Central memory CD8-positive, alpha-beta T cell (primary cell): ENCODE results near the gene KLHL35.

Experiments
- ATAC-seq: fragments of 150-1000 bp; cut with Tn5 transposase; replicated peaks from 2 replicates; pipeline ENCODE4 v1.10.0; 2022; ENCODE audit warnings: mild to moderate bottlenecking, moderate FRiP score, moderate number of reproducible peaks; ENCODE audit not compliant: poor library complexity, severe bottlenecking; ENCODE audit errors: extremely low read depth
- DNase-seq, 2 donors: peaks; one replicate each; pipeline ENCODE4 v3.0.0; 2021; ENCODE audit warnings: low spot score in 2 of 2
- H3K27ac Mint-ChIP-seq: one replicate; pipeline ENCODE4 v1.8.0; 2022; ENCODE audit warnings: low read depth, mild to moderate bottlenecking, moderate library complexity, mixed read lengths
- H3K27me3 Mint-ChIP-seq: one replicate; pipeline ENCODE4 v1.8.0; 2022; ENCODE audit warnings: mixed read lengths
- H3K36me3 Mint-ChIP-seq: one replicate; pipeline ENCODE4 v1.8.0; 2022; ENCODE audit warnings: mild to moderate bottlenecking, moderate library complexity, mixed read lengths; ENCODE audit not compliant: insufficient read depth
- H3K4me1 Mint-ChIP-seq: one replicate; pipeline ENCODE4 v1.8.0; 2022; ENCODE audit warnings: mixed read lengths
- H3K4me3 Mint-ChIP-seq: one replicate; pipeline ENCODE4 v1.8.0; 2022; ENCODE audit warnings: mild to moderate bottlenecking, moderate library complexity, mixed read lengths
- H3K9me3 Mint-ChIP-seq: one replicate; pipeline ENCODE4 v1.8.0; 2022; ENCODE audit warnings: mixed read lengths

The KLHL35 gene, protein sequence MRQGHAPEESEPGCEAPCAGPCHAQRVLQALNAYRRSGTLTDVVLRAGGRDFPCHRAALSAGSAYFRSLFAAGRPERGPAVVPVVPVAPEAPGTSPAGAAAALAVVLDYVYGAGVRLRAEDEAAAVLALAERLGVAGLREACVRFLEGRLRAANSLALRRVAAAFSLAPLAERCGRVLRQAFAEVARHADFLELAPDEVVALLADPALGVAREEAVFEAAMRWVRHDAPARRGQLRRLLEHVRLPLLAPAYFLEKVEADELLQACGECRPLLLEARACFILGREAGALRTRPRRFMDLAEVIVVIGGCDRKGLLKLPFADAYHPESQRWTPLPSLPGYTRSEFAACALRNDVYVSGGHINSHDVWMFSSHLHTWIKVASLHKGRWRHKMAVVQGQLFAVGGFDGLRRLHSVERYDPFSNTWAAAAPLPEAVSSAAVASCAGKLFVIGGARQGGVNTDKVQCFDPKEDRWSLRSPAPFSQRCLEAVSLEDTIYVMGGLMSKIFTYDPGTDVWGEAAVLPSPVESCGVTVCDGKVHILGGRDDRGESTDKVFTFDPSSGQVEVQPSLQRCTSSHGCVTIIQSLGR

DNA sequence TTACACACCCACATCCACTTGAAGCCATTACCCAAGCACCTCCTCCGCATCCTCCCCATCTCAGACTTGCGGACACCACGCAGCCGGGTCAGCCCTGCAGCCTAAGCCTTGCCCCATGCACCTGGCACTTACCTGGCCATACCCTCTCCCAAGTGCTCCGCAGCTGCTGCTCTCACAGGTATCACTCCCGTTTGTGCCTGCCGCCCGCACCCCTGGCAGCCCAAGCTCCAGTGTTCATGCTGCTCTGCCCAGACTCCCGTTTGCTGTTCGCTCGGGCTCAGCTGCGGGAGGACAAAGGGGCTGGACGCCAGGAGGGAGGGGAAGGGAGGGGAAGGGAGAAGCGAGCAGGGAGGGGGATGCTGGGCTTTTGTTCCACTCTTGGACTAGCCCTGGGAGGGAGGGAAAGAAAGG is at the start of gene KLHL35:
KLHL35 (minus strand) TSS at position 293 of the 411 bp plus-strand sequence. CDS start 2,574 bp downstream, outside the sequence.
- Mint-ChIP-seq H3K27ac (peak within 1 kb of the TSS; percentile 68), H3K9me3 (no peaks in the 10 kb centered on the region), H3K4me3 (no peak within 1 kb of the TSS), H3K36me3 (peaks cover 11% of the 10 kb centered on the region), H3K27me3 (peaks cover 53% of the 10 kb centered on the region), H3K4me1 (peaks cover 27% of the 10 kb centered on the region)
- no peak for DNase-seq
- ATAC-seq = no peak

DNA sequence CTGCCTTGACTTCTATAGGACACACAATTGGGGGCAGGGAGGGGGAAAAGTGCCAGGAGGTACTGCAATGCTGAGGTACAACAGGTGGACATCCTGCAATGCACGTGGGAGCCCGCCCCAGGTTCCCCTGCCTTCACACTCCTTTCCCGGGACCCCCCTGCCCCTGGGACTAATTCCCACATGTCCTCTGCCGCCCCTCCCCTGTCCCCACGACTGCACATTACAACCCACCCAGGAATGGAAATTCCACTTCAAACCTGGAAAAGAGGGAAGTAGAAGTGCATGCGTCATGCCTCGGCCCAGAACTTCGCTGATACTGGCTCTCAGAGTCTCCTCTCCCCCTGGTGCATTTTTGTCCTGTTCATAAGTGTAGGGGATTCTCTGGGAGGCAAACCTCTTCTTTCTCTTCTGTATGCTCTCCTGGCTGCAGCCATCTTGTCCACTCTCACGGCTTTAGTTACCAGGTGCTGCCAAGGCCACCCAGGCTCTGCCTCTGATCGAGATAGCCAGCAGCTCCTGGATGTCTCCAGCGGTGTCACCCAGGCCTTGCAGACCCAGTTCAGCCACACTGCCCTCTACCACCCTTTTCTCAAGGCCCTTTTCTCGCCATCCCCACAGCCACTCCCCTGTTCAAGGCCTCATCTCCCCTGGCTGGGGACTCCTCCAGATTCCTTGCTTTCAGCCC is 49.1 kb upstream of the KLHL35 start:
- DNase-seq (no peak), ATAC-seq (no peak)
- Mint-ChIP-seq H3K27me3 (no peaks in the 10 kb centered on the region), H3K27ac (peak overlapping the region; percentile 14), H3K36me3 (no peaks in the 10 kb centered on the region), H3K9me3 (no peaks in the 10 kb centered on the region), H3K4me3 (no peak overlapping the region), H3K4me1 (peaks cover 9% of the 10 kb centered on the region)

DNA sequence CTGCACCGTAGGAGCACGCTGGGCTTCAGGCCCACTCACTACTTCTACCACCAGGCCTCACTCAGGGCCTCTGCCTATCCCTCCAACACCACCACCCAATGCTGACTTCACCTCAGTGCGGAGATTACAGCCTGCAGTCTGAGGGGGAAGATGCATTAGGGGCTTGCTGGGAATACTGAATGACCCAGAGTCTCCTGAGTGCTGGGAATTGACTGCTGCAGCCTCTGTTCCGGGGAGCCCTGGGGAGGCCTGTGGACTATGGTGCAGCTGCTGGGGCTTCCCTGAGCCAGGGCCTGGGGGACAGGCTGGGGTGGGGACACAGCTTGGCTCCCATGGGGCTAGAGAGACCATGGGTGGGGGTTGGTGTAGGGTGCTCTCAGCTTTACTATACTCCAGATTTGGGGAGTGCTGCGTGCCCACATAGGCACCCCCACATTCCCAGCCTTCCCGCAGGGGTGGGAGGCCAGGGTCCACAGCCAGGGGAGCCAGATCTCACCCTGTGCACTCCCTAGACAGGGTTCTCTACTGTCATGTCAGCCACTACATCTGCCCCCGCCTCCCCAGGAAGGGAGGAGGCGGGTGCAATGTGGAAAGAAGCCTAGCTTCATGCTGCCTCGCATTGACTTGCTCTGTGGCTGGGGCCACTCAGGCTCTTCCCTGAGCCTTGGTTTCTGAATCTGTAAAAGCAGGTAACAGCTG is 48.4 kb upstream of the KLHL35 start:
- DNase-seq = no peak
- H3K36me3 Mint-ChIP-seq = no peaks in the 10 kb centered on the region
- ATAC-seq = no peak
- H3K9me3 Mint-ChIP-seq = no peaks in the 10 kb centered on the region
- no peaks in the 10 kb centered on the region for H3K27me3 Mint-ChIP-seq
- no peak overlapping the region for H3K27ac Mint-ChIP-seq
- H3K4me1 Mint-ChIP-seq = peaks cover 12% of the 10 kb centered on the region
- no peak overlapping the region for H3K4me3 Mint-ChIP-seq

DNA sequence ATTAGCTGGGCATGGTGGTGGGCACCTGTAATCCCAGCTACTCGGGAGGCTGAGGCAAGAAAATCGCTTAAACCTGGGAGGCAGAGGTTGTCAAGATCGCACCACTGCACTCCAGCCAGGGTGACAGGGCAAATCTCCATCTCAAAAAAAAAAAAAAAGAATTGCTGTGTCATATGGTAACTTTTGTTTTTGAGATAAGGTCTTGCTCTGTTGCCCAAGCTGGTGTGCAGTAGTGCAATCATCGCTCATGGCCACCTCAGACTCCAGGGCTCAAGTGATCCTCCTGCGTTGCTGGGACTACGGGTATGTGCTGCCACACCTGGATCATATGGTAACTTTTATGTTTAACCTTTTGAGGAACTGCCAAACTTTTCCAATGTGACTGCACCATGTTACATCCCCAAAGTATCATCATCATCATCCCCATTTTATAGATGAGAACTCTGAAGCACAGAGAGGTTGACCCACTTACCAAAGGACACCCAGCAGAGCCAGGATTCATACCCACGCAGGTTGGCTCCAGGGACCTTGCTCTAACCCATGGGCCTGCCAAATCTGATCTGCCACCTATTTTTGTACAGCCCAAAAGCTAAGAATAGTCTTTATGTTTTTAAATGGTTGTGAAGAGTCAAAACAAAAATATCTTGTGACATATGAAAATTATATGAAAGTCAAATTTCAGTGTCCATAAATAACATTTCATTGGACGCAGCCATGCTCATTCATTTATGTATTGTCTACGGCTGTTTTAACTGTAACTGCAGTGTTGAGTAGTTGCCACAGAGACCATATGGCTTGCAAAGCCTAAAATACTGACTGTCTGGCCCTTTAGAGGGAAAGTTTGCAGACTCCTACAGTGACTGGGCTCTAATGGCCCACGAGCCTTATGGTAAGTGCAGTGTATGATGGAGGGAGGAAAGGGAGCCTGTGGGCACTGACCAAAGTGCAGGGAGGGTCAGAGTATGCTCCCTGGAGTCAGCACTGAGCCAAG is 47.5 kb upstream of the KLHL35 start:
- peaks cover 2% of the 10 kb centered on the region for H3K36me3 Mint-ChIP-seq
- H3K27me3 Mint-ChIP-seq = no peaks in the 10 kb centered on the region
- H3K27ac Mint-ChIP-seq = no peak overlapping the region
- DNase-seq = no peak
- H3K9me3 Mint-ChIP-seq = no peaks in the 10 kb centered on the region
- ATAC-seq = no peak
- no peak overlapping the region for H3K4me3 Mint-ChIP-seq
- H3K4me1 Mint-ChIP-seq = peaks cover 21% of the 10 kb centered on the region

DNA sequence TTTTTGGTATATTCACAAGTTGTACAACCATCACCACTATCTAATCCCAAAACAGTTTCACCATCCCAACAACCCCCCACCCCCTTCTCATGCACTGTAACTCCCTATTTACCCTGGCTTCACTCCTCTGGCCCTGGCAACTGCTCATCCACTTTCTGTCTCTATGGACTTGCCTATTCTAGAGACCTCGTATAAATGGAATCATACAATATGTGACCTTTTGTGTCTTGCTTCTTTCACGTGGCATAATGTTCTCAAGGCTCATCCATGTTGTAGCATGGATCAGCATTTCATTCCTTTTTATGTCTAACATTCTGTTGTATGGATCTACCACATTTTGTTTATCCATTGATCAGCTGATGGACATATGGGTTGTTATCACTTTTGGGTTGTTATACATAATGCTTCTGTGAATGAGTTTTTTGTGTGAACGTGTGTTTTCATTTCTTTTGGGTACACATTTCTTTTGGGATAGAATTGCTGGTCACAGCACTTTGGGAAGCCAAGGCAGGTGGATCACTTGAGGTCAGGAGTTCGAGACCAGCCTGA is 46.7 kb upstream of the KLHL35 start:
- no peaks in the 10 kb centered on the region for H3K27me3 Mint-ChIP-seq
- H3K36me3 Mint-ChIP-seq = peaks cover 2% of the 10 kb centered on the region
- H3K4me1 Mint-ChIP-seq = peaks cover 29% of the 10 kb centered on the region
- ATAC-seq (no peak), DNase-seq (no peak)
- no peaks in the 10 kb centered on the region for H3K9me3 Mint-ChIP-seq
- no peak overlapping the region for H3K4me3 Mint-ChIP-seq
- H3K27ac Mint-ChIP-seq = no peak overlapping the region

DNA sequence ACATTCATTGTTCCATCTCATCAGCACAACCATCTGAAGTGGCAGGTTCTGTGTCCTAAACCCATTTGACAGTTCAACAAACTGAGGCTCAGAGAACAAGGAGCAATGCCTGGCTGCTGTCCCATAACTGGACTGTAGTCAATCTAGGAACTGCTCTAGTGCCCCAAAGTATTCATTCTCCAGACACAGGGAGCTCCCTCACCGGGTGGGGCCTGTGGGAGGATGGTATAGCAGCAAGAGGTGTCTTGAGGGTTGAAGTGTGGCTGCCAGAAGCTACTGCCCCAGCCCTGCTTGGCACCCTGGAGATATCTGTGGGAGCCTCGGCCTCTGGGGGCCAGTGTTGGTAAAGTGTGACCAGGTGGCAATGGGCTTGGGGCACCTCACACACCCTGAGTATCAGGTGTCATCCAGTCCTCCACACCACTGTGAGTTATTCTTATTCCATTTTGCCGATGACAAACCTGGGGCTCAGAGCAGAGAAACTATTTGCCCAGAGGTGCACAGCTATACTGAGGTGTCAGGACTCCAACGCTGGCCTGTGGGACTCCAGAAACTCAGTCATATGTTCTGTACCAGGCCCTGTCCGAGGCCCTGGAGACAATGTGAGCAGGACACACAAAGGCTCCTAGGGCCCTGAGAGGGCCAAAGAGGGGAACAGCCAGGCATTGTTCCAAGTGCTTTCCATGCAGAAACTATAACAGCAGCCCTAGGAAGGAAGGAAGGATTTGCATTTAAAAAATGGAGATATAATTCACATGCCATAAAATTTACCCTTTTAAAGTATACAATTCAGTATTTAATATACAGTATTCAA is 46.0 kb upstream of the KLHL35 start:
- Mint-ChIP-seq H3K4me3 (no peak overlapping the region), H3K27ac (no peak overlapping the region), H3K27me3 (no peaks in the 10 kb centered on the region), H3K36me3 (peaks cover 2% of the 10 kb centered on the region), H3K4me1 (peaks cover 35% of the 10 kb centered on the region), H3K9me3 (no peaks in the 10 kb centered on the region)
- no peak for DNase-seq
- ATAC-seq = no peak

DNA sequence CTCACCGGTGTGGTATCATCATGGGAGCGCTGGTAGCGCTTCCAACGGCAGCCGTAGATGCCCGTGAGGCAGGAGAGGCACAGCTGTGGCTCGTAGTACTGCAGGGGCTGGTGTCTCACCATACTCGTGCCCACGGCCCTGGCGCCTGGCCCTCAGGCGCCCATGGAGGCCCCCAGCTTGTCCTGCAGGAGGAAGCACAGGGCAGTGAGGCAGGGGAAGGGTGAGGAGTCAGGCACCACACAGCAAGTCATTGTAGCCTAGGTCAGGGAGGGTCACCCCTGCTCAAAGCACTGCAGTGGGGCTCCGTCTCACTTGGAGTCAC is 44.6 kb upstream of the KLHL35 start:
- no peak for DNase-seq
- Mint-ChIP-seq H3K9me3 (no peaks in the 10 kb centered on the region), H3K4me1 (peaks cover 29% of the 10 kb centered on the region), H3K27me3 (no peaks in the 10 kb centered on the region), H3K27ac (peak overlapping the region; percentile 56), H3K4me3 (no peak overlapping the region), H3K36me3 (peaks cover 3% of the 10 kb centered on the region)
- no peak for ATAC-seq

DNA sequence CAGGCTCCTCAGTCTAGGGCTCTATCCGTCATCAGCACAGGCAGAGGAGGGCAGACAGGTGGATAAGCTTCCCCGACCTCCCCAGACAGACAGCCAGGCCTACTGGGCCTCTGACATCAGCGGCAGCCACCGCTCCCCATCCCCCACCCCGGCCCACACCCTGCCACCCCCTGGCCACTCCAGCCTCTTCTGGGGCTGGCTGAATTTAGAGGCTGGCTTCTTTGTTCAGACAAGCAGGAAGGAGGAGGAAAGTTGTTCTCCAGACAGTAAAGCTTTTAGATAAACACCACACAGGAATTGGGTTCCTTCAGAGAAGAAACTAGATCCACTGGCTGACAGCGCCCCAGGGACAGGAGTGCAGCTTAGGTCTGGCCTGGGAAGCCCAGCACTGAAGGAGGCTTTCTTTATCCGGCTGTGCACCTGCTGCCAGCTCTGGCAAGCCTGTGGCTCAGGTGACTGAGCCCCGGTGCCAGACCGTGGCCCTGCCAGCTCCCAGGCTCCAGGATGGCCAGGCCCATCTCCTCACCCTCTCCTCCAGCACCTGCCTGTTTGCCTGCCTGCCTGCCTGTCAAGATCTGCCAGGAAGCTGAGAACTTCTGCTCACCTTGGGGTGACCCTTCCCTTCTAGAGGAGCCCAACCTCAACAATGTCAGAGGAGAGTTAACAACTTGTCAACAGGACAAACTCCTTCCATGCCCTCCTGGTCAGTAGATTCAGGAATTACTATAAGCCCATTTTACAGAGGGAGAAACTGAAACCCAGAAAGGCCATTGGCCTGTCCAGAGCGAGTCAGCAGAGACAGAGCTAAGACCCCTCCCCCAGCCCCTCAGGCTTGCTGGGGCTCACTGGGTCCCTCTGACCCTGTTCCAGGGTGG is 44.0 kb upstream of the KLHL35 start:
- no peak overlapping the region for H3K4me3 Mint-ChIP-seq
- peak overlapping the region; percentile 56 for H3K27ac Mint-ChIP-seq
- H3K27me3 Mint-ChIP-seq = no peaks in the 10 kb centered on the region
- H3K36me3 Mint-ChIP-seq = peaks cover 3% of the 10 kb centered on the region
- DNase-seq (no peak), ATAC-seq (no peak)
- H3K9me3 Mint-ChIP-seq = no peaks in the 10 kb centered on the region
- H3K4me1 Mint-ChIP-seq = peaks cover 29% of the 10 kb centered on the region

DNA sequence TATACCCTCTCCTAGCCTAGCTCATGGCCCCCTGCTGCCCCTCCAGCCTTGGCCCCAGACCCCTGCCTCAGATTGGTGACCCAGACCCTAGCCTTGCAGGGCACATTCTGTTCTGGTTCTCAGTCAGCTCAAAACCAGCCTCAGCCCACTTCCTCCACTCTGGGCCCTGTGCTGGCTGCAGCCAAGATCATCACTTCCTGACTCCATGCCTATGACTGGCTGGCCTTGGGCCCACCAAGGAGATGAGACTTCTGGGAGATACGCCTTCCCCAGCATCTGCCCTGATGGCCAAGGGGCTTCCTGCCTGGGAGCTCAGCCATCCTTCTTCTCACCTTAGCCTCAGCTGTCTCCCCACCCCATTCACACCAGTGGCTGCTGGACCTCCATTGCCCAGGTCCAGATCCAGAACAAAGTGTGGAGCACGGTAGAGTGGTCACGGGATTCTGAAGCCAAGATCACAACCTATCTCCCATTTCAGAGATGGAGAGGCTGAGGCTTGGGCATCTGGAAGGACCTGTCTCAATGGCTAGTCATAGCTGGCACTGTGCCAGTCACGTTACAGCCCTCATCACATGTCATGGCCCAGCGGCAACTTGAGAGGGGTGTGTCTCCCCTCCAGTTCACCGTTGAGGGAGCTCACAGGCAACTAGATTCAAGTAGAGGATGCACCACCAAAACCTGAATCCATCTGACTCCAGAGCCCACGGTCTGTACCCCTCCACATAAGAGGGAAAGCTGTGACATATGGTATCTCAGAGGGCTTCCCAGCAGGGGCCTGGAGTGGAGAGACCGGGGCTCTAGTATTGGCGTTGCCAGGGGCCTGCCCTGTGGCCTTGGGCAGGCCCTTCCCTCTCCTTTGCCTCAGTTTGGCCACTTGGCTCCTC is 43.0 kb upstream of the KLHL35 start:
- Mint-ChIP-seq H3K4me3 (peak overlapping the region; percentile 1), H3K27me3 (no peaks in the 10 kb centered on the region), H3K4me1 (peaks cover 29% of the 10 kb centered on the region), H3K9me3 (no peaks in the 10 kb centered on the region), H3K36me3 (peaks cover 3% of the 10 kb centered on the region), H3K27ac (peak overlapping the region; percentile 69)
- peak; percentile 62 for ATAC-seq
- DNase-seq = no peak
